ES-I3 (cell line): ENCODE measurements around the gene PLLP.

Source experiments
- H3K36me3 ChIP-seq: 2 replicates; pipeline ENCODE4 v1.6.1; 2013; ENCODE audit warnings: mild to moderate bottlenecking, low read length, control low read depth, moderate library complexity; ENCODE audit not compliant: insufficient read depth
- H3K4me1 ChIP-seq: 2 replicates; pipeline ENCODE4 v1.6.1; 2013; ENCODE audit warnings: mild to moderate bottlenecking, control low read depth, low read length; ENCODE audit not compliant: insufficient read depth
- H3K9ac ChIP-seq: 2 replicates; pipeline ENCODE4 v1.6.1; 2013; ENCODE audit warnings: low read depth, mild to moderate bottlenecking, low read length, moderate library complexity
- H3K9me3 ChIP-seq: 2 replicates; pipeline ENCODE4 v1.6.1; 2013; ENCODE audit warnings: mild to moderate bottlenecking, low read length, moderate library complexity; ENCODE audit not compliant: control insufficient read depth, insufficient read depth

The PLLP gene

GRCh38 chr16:57308041-57308440, 23.6 kb upstream of the PLLP start:
- no peaks in the 10 kb centered on the region for H3K9me3 ChIP-seq
- H3K36me3 ChIP-seq = no peaks in the 10 kb centered on the region
- H3K4me1 ChIP-seq = no peaks in the 10 kb centered on the region; the same call in 1 of the 2 replicates
- H3K9ac ChIP-seq = no peak overlapping the region

- no peaks in the 10 kb centered on the region for H3K36me3 ChIP-seq
- H3K4me1 ChIP-seq = no peaks in the 10 kb centered on the region; the same call in 1 of the 2 replicates
- no peak overlapping the region for H3K9ac ChIP-seq
- no peaks in the 10 kb centered on the region for H3K9me3 ChIP-seq
Observed at GRCh38 chr16:57307365-57307764, 22.9 kb upstream of the PLLP start.

DNA sequence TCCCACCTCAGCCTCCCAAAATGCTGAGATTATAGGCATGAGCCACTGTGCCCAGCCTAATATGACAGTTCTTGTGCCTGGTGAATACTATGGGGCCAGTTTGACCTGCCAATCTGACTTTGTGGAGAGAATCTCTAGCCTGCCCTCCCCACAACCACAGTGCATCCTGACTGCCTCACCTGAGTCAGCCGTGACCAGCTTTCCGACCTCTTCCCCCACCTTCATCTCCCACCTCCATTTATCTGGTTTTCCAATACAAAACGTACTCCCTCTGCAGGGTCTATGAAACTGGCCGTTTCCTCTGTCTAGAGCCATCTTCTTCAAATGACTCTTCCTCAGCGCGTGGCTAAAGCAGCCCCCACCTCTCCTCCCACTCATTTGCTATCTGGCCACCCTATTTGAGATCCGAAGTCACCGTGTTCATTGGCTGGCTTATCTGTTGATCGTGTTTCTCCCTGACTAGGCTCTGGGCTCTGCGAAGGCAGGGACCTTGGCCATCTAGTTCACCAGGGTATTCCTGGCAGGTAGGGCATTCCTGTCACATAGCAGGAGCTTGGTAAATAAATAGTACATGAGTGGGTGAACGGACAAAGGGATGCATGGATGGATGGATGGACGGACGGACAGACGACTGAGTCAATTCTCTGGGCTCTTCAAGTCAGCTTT, 22.3 kb upstream of the PLLP start:
- no peak overlapping the region for H3K9ac ChIP-seq

DNA sequence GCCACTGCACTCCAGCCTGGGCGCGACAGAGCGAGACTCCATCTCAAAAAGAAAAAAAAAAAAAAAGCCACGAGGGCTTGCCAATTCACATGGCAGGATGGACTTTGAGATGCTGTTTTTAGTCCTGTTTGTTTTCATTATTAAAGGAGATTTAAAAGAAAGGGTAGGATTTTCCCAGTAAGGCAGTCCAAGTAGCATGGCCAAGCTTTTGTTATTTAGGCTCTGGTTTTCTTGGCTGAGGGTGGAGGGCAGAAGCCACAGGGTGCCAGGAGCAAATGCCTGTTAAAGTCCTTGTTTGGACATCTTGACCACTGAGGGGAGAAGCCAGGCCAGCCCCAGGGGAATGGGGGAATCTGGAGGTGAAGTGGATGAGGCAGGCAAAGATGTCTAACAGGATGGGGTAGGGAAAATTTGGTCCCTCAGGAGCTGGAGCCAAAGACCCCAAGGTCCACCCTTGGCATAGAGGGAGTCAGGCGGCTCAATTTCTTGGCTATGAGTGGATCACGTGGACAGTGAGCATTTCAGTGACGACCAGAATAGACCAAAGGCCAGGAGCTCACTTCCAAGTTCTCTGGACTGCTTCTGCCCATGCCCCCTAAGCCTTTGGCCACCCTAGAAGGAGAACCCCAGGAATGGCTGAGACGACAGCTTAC, 20.8 kb upstream of the PLLP start:
- no peaks in the 10 kb centered on the region for H3K9me3 ChIP-seq
- no peaks in the 10 kb centered on the region; the same call in 1 of the 2 replicates for H3K4me1 ChIP-seq
- no peak overlapping the region for H3K9ac ChIP-seq
- H3K36me3 ChIP-seq = no peaks in the 10 kb centered on the region

More for the DNA sequence above, 22.3 kb upstream of the PLLP start:
- Histone ChIP-seq H3K36me3 (no peaks in the 10 kb centered on the region), H3K4me1 (no peaks in the 10 kb centered on the region; the same call in 1 of the 2 replicates), H3K9me3 (no peaks in the 10 kb centered on the region)

DNA sequence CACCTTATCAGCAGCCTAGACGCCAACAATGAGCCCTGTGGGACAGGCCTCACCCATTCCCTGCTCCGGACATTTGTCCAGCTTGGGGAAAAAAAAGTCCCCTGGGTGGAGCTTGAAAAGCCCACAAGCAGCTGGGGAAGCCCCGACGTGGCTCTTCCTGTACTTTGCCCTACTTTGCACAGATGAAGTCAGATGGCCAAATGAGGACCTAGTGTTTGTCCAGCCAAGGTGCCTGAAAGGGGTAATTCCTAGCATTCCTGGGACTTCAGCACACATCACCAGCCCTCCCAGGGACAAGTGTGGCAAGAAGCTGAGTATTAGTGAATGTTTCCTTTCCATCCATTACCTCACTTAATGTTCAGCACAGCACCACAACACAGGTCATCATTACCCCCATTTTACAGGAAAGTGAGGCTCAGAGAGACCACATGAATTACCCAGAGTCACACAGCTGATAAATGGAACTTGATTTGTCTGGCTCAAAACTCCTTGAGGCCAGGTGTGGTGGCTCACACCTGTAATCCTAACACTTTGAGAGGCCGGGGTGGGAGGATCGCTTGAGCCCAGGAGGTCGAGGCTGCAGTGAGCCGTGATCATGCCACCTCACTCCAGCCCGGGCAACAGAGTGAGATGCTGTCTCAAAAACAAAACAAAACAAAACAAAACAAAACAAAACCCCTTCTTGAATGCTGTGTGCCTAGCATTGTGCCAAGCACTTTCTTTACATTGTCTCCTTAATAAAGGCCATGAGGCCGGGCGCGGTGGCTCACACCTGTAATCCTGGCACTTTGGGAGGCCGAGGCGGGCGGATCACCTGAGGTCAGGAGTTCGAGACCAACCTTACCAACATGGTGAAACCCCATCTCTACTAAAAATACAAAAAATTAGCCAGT, 19.9 kb upstream of the PLLP start:
- H3K9me3 ChIP-seq = no peaks in the 10 kb centered on the region
- H3K36me3 ChIP-seq = no peaks in the 10 kb centered on the region
- no peak overlapping the region for H3K9ac ChIP-seq
- H3K4me1 ChIP-seq = no peaks in the 10 kb centered on the region; the same call in 1 of the 2 replicates

DNA sequence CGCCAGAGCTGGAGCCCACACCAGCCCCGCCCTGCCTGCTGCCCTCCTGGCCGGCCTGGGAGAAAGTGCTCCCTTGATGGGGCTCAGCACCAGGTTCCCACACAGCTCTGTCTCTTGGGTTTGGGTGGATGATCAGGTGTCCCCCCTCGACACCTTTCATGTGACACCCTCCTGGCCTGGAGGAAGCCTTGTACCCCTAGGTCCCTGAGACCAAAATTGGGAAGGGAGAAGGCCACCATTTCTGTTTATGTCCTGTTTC, 19.4 kb upstream of the PLLP start:
- H3K9ac ChIP-seq = no peak overlapping the region
- H3K9me3 ChIP-seq = no peaks in the 10 kb centered on the region

GRCh38 chr16:57303021-57303909, 18.8 kb upstream of the PLLP start:
- Histone ChIP-seq H3K9ac (no peak overlapping the region), H3K9me3 (no peaks in the 10 kb centered on the region), H3K36me3 (no peaks in the 10 kb centered on the region), H3K4me1 (no peaks in the 10 kb centered on the region; the same call in 1 of the 2 replicates)

More for the DNA sequence above, 19.4 kb upstream of the PLLP start:
- H3K4me1 ChIP-seq = no peaks in the 10 kb centered on the region; the same call in 1 of the 2 replicates
- H3K36me3 ChIP-seq = no peaks in the 10 kb centered on the region

DNA sequence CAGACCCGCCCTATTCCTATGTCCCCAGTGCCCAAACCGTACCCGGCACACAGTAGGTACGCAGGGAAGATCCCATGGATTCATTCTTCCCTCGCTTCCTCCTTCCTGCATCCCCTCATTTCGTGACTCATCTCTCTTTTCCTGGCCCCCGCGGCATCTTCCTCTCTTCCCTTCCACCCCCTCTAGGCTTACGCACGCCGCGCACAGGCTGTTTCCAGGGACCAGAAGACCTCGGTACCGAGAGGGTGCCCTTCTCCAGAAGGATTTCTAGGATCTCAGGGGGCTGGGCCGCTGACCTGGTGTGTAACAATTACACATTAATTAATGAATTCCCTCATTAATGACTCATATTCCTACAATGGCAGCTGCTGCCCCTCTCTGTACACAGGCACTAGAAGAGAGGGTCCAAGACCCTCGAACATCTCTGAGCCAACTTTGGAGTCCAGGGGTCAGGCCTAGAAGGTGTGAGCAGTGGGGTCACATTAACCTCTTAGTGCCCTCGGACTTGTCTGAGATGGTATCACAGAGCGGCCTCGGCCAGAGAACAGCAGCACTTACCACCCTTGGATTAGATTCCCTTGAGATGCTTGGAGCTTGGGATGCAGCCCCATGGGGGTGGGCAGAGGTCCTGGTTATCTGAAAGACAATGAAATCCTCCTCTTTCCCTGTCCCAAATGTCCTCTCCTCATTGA, 16.8 kb upstream of the PLLP start:
- no peaks in the 10 kb centered on the region; the same call in 1 of the 2 replicates for H3K4me1 ChIP-seq
- no peaks in the 10 kb centered on the region for H3K36me3 ChIP-seq
- 0 out of 2 replicates have a peak, but pooled peaks cover 2% of the 10 kb centered on the region for H3K9me3 ChIP-seq
- peak overlapping the region; percentile 51 for H3K9ac ChIP-seq

GRCh38 chr16:57300387-57301125, 16.1 kb upstream of the PLLP start:
- 0 out of 2 replicates have a peak, but pooled peaks cover 2% of the 10 kb centered on the region for H3K9me3 ChIP-seq
- no peaks in the 10 kb centered on the region; the same call in 1 of the 2 replicates for H3K4me1 ChIP-seq
- peak overlapping the region; percentile 68 for H3K9ac ChIP-seq
- H3K36me3 ChIP-seq = no peaks in the 10 kb centered on the region

DNA sequence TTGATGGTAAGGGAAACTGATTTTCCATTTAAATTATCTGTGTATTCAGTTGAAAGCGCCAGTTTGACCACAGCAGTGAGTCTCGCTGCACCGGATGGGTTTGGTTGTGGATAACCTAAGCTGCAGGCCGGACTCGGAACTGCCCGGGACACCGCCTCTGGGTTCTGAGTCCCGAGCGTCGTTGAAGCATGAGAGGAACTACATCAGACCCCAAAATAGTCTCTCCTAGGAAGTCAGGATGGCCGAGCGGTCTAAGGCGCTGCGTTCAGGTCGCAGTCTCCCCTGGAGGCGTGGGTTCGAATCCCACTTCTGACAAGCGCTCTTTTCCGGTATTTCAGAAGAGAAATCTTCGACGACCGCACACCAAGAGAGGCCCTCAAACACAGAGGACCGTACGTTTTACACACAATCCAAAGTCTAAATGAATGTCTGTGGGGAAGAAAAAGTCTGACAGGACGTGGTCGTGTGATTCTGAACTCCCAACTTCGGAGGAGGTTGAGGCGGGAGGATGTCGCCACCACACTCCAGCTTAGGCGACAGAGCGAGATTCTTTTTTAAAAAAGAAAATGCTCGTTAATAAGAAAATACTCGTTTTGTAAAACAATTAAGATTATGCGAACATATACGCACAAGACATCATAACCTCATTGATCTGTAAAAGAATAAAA, 15.4 kb upstream of the PLLP start:
- Histone ChIP-seq H3K9ac (peak overlapping the region; percentile 68), H3K9me3 (0 out of 2 replicates have a peak, but pooled peaks cover 2% of the 10 kb centered on the region), H3K4me1 (no peaks in the 10 kb centered on the region; the same call in 1 of the 2 replicates), H3K36me3 (no peaks in the 10 kb centered on the region)

GRCh38 chr16:57299009-57299718, 14.7 kb upstream of the PLLP start:
- H3K4me1 ChIP-seq = no peaks in the 10 kb centered on the region; the same call in 1 of the 2 replicates
- H3K9ac ChIP-seq = peak overlapping the region; percentile 68
- no peaks in the 10 kb centered on the region for H3K36me3 ChIP-seq
- H3K9me3 ChIP-seq = 0 out of 2 replicates have a peak, but pooled peaks cover 2% of the 10 kb centered on the region

GRCh38 chr16:57297856-57298255, 13.4 kb upstream of the PLLP start:
- H3K36me3 ChIP-seq = no peaks in the 10 kb centered on the region
- H3K9ac ChIP-seq = peak overlapping the region; percentile 5; the same call in 1 of the 2 replicates
- H3K4me1 ChIP-seq = no peaks in the 10 kb centered on the region
- H3K9me3 ChIP-seq = 0 out of 2 replicates have a peak, but pooled peaks cover 2% of the 10 kb centered on the region
